HEK293T (cell line): Measurements from ENCODE around the gene STK25.

Experiments used
- BHLHE40 ChIP-seq: fragments of 450-650 bp; IDR thresholded peaks from 2 replicates; pipeline ENCODE4 v1.6.1; 2016; ENCODE audit warnings: mild to moderate bottlenecking, moderate library complexity, borderline replicate concordance
- CTBP1 ChIP-seq: fragments of 450-650 bp; IDR thresholded peaks from 2 replicates; pipeline ENCODE4 v1.6.1; 2016; ENCODE audit warnings: borderline replicate concordance
- FOXA1 ChIP-seq: fragments of 450-650 bp; IDR thresholded peaks from 2 replicates; pipeline ENCODE4 v1.6.1; 2016; ENCODE audit warnings: mild to moderate bottlenecking
- FOXK2 ChIP-seq: fragments of 450-650 bp; IDR thresholded peaks from 2 replicates; pipeline ENCODE4 v1.6.1; 2016; ENCODE audit warnings: mild to moderate bottlenecking
- PKNOX1 ChIP-seq: fragments of 450-650 bp; IDR thresholded peaks from 2 replicates; pipeline ENCODE4 v1.6.1; 2016
- SP1 ChIP-seq: fragments of 450-650 bp; IDR thresholded peaks from 2 replicates; pipeline ENCODE4 v1.6.1; 2017
- TARDBP ChIP-seq: fragments of 450-650 bp; IDR thresholded peaks from 2 replicates; pipeline ENCODE4 v1.6.1; 2016

GRCh38 chr2:241541564-241542277 lies 33.3 kb upstream of the STK25 start:
- no peak for TF ChIP-seq FOXA1
- no peak for TF ChIP-seq SP1
- TF ChIP-seq PKNOX1 = no peak
- TF ChIP-seq BHLHE40 = no peak
- TF ChIP-seq CTBP1 = no peak
- no peak for TF ChIP-seq FOXK2
- TF ChIP-seq TARDBP = no peak
